KMS-11 (cell line): ENCODE results near the gene RHBDD1.

ENCODE experiments used
- H2AFZ ChIP-seq: fragments of 200-600 bp; sonication (generic); 2 replicates; pipeline ENCODE4 v1.6.1; 2016; ENCODE audit warnings: antibody characterized with exemption, mixed run types, low read depth
- H3K27ac ChIP-seq: fragments of 200-600 bp; sonication (generic); 2 replicates; pipeline ENCODE4 v1.6.1; 2016; ENCODE audit warnings: mild to moderate bottlenecking, mixed run types
- H3K27me3 ChIP-seq: fragments of 200-600 bp; sonication (generic); 2 replicates; pipeline ENCODE4 v1.6.1; 2017; ENCODE audit warnings: mild to moderate bottlenecking, low read depth, mixed run types, moderate library complexity; ENCODE audit not compliant: insufficient read depth
- H3K36me3 ChIP-seq: fragments of 200-600 bp; sonication (generic); 2 replicates; pipeline ENCODE4 v1.6.1; 2017; ENCODE audit warnings: mild to moderate bottlenecking, mixed run types; ENCODE audit not compliant: insufficient read depth
- H3K4me1 ChIP-seq: fragments of 200-600 bp; sonication (generic); 2 replicates; pipeline ENCODE4 v1.6.1; 2016; ENCODE audit warnings: mild to moderate bottlenecking, low read depth, mixed run types; ENCODE audit not compliant: poor library complexity, severe bottlenecking
- H3K4me2 ChIP-seq: fragments of 200-600 bp; sonication (generic); 2 replicates; pipeline ENCODE4 v1.7.0; 2016; ENCODE audit warnings: mild to moderate bottlenecking, mixed run types
- H3K4me3 ChIP-seq: fragments of 200-600 bp; sonication (generic); IDR thresholded peaks from 2 replicates; pipeline ENCODE4 v1.6.1; 2017; ENCODE audit warnings: low read depth, low read length, mixed read lengths; ENCODE audit not compliant: insufficient read depth
- H3K79me2 ChIP-seq: fragments of 200-600 bp; sonication (generic); 2 replicates; pipeline ENCODE4 v1.6.1; 2016; ENCODE audit warnings: low read depth, mixed run types; ENCODE audit not compliant: insufficient read depth
- H3K9ac ChIP-seq: fragments of 200-600 bp; sonication (generic); 2 replicates; pipeline ENCODE4 v1.6.1; 2016; ENCODE audit warnings: mild to moderate bottlenecking, mixed run types
- H4K20me1 ChIP-seq: fragments of 200-600 bp; sonication (generic); 2 replicates; pipeline ENCODE4 v1.6.1; 2016; ENCODE audit warnings: mild to moderate bottlenecking, mixed run types; ENCODE audit not compliant: insufficient read depth
- CTCF ChIP-seq: fragments of 200-600 bp; sonication (generic); conservative IDR thresholded peaks from 2 replicates; pipeline ENCODE4 v1.6.1; 2017; ENCODE audit warnings: low read depth, mild to moderate bottlenecking, antibody characterized with exemption, low read length, moderate library complexity, mixed read lengths

RHBDD1 gene

GRCh38 chr2:226970362-226970761 lies 134.5 kb downstream of the RHBDD1 start:
- Histone ChIP-seq H3K27ac (no peak overlapping the region), H3K4me2 (no peak overlapping the region), H3K27me3 (no peaks in the 10 kb centered on the region), H4K20me1 (no peaks in the 10 kb centered on the region), H3K79me2 (no peaks in the 10 kb centered on the region), H3K36me3 (no peaks in the 10 kb centered on the region), H3K4me3 (no peak overlapping the region), H3K4me1 (no peaks in the 10 kb centered on the region), H2AFZ (no peak overlapping the region), H3K9ac (no peak overlapping the region)
- no peak for TF ChIP-seq CTCF

DNA sequence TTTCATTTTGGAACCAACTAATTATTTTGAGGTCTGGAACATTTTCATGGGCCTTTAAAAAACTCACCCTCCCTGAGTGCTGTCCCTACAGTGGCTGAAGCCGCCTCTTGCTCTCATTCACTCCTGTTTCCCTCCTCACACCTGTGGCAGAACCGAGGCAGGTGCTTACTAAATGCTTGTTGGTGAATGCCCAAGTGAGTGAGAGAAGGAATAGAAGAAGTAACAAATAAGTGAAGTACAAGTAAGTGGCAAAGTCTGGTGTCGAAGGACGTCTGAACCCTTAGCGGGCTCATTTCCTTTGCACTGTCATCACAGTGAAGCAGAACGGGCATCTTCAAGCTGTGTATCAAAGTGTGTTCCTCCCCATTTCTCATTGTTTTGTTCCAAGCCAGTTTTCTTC lies 135.2 kb downstream of the RHBDD1 start:
- Histone ChIP-seq H3K4me1 (no peaks in the 10 kb centered on the region), H2AFZ (no peak overlapping the region), H3K4me2 (no peak overlapping the region), H3K4me3 (no peak overlapping the region), H3K27me3 (no peaks in the 10 kb centered on the region), H4K20me1 (no peaks in the 10 kb centered on the region), H3K27ac (no peak overlapping the region), H3K79me2 (no peaks in the 10 kb centered on the region), H3K9ac (no peak overlapping the region), H3K36me3 (no peaks in the 10 kb centered on the region)
- TF ChIP-seq CTCF, result no peak

- H3K4me2 ChIP-seq, result no peak overlapping the region
Measured at GRCh38 chr2:226971770-226972169, 135.9 kb downstream of the RHBDD1 start.

DNA sequence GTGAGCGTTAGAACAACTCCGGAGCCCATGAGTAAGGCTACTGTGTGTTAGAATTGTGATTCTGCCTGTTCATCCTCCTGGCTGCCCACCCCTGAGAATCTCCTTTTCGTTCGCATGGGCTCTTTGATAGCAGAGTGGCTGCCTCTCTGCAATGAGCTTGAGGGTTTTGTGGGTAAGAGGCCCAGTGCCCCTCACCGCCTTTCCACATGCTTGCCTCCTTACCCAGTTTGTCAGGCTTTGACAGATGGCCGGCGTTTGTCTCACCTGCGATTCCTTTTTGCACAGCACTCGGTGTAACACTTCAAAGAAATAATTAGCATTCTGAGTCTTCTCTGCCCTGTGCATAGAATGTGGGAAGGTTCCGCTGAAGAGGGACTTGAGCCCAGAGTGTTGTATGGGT lies 138.0 kb downstream of the RHBDD1 start:
- no peak overlapping the region for H3K4me2 ChIP-seq

More at GRCh38 chr2:226971770-226972169, 135.9 kb downstream of the RHBDD1 start:
- H3K4me3 ChIP-seq, result no peak overlapping the region
- no peaks in the 10 kb centered on the region for H4K20me1 ChIP-seq
- no peak overlapping the region for H3K9ac ChIP-seq
- no peak for TF ChIP-seq CTCF
- H2AFZ ChIP-seq, result no peak overlapping the region
- H3K36me3 ChIP-seq, result no peaks in the 10 kb centered on the region
- no peak overlapping the region for H3K27ac ChIP-seq
- H3K27me3 ChIP-seq, result no peaks in the 10 kb centered on the region
- H3K4me1 ChIP-seq, result no peaks in the 10 kb centered on the region
- H3K79me2 ChIP-seq, result no peaks in the 10 kb centered on the region

More for the DNA sequence above, 138.0 kb downstream of the RHBDD1 start:
- no peaks in the 10 kb centered on the region for H3K4me1 ChIP-seq
- no peaks in the 10 kb centered on the region for H3K27me3 ChIP-seq
- H3K9ac ChIP-seq, result no peak overlapping the region
- H3K36me3 ChIP-seq, result no peaks in the 10 kb centered on the region
- no peak overlapping the region for H2AFZ ChIP-seq
- H3K27ac ChIP-seq, result no peak overlapping the region
- no peaks in the 10 kb centered on the region for H4K20me1 ChIP-seq
- no peak overlapping the region for H3K4me3 ChIP-seq
- no peaks in the 10 kb centered on the region for H3K79me2 ChIP-seq
- no peak for TF ChIP-seq CTCF
